Upper lobe of right lung (tissue), 1 donor: Measurements from ENCODE around the gene ASB10. TPM values are rescaled to one million over a fixed set of nuclear protein-coding genes. Genes with fewer than 3 reads are reported as not detected.

Source experiments
- ATAC-seq: fragments of 200-7000 bp; cut with Tn5 transposase; one replicate; pipeline ENCODE4 v1.9.1; 2020; ENCODE audit warnings: mild to moderate bottlenecking, moderate library complexity
- DNase-seq: peaks from one replicate; pipeline ENCODE4 v3.0.0-alpha.2; 2020
- H3K27ac ChIP-seq: fragments of 200-600 bp; one replicate; pipeline ENCODE4 v1.8.0; 2022
- H3K27me3 ChIP-seq: fragments of 200-600 bp; one replicate; pipeline ENCODE4 v1.8.0; 2022; ENCODE audit warnings: mild to moderate bottlenecking
- H3K36me3 ChIP-seq: fragments of 200-600 bp; one replicate; pipeline ENCODE4 v1.8.0; 2022
- H3K4me1 ChIP-seq: fragments of 200-600 bp; one replicate; pipeline ENCODE4 v1.8.0; 2022
- H3K4me3 ChIP-seq: fragments of 200-600 bp; one replicate; pipeline ENCODE4 v1.8.0; 2022; ENCODE audit warnings: mild to moderate bottlenecking
- H3K9me3 ChIP-seq: fragments of 200-600 bp; one replicate; pipeline ENCODE4 v1.8.0; 2022
- CTCF ChIP-seq: fragments of 200-600 bp; IDR thresholded peaks from one replicate; pipeline ENCODE4 v1.8.0; 2022; ENCODE audit warnings: antibody characterized with exemption
- intact Hi-C: fragments of 100-400 bp; cut with DNase I; formaldehyde crosslinking; loops from one replicate; pipeline ENCODE4 v1.11.0; 2022
- total RNA-seq: library from RNA; stranded (reverse); fragmentation: NEBNext Ultra II Directional; extraction: Animal tissue kit (Norgen Biotek cat#: 25700); gene quantifications from one replicate; pipeline ENCODE4 v1.2.1, GENCODE V29; 2021
- donor health status: DM: no; HTN: yes; CAD: no; lungs with severe emphysema.

The ASB10 gene
- total RNA-seq, 1 donor from 2014 or later, result not detected

GRCh38 chr7:151226560-151226874, 39.5 kb upstream of the ASB10 start:
- peak overlapping the region; percentile 83 for H3K4me3 ChIP-seq
- intact Hi-C loops, result no loop called here
- no peaks in the 10 kb centered on the region for H3K27me3 ChIP-seq
- ATAC-seq, result peak; percentile 0
- no peak for TF ChIP-seq CTCF
- no peak for DNase-seq
- H3K36me3 ChIP-seq, result peaks cover 33% of the 10 kb centered on the region
- H3K9me3 ChIP-seq, result no peaks in the 10 kb centered on the region
- peak overlapping the region; percentile 48 for H3K27ac ChIP-seq
- peaks cover 20% of the 10 kb centered on the region for H3K4me1 ChIP-seq

- Histone ChIP-seq H3K27me3 (no peaks in the 10 kb centered on the region), H3K27ac (no peak overlapping the region), H3K9me3 (no peaks in the 10 kb centered on the region), H3K4me3 (peak overlapping the region; percentile 83), H3K36me3 (peaks cover 37% of the 10 kb centered on the region), H3K4me1 (peaks cover 18% of the 10 kb centered on the region)
- TF ChIP-seq CTCF, result no peak
- DNase-seq (no peak), ATAC-seq (no peak)
- intact Hi-C loops, result no loop called here
Measured at GRCh38 chr7:151225948-151226510, 39.0 kb upstream of the ASB10 start.

- DNase-seq (no peak), ATAC-seq (no peak)
- no peak for TF ChIP-seq CTCF
- H3K36me3 ChIP-seq, result peaks cover 59% of the 10 kb centered on the region
- no peak overlapping the region for H3K27ac ChIP-seq
- no peaks in the 10 kb centered on the region for H3K27me3 ChIP-seq
- no peak overlapping the region for H3K4me3 ChIP-seq
- H3K4me1 ChIP-seq, result peaks cover 18% of the 10 kb centered on the region
- intact Hi-C loops, result no loop called here
- no peaks in the 10 kb centered on the region for H3K9me3 ChIP-seq
Measured at GRCh38 chr7:151223728-151224127, 36.7 kb upstream of the ASB10 start.

- Histone ChIP-seq H3K27ac (no peak overlapping the region), H3K4me1 (no peaks in the 10 kb centered on the region), H3K36me3 (peaks cover 99% of the 10 kb centered on the region), H3K4me3 (no peak overlapping the region), H3K27me3 (no peaks in the 10 kb centered on the region), H3K9me3 (no peaks in the 10 kb centered on the region)
- ATAC-seq, result no peak
- no peak for DNase-seq
- no peak for TF ChIP-seq CTCF
- intact Hi-C loops, result no loop called here
Measured at GRCh38 chr7:151218170-151218569, 31.1 kb upstream of the ASB10 start.

- intact Hi-C loops, result no loop called here
- Histone ChIP-seq H3K27me3 (no peaks in the 10 kb centered on the region), H3K27ac (no peak overlapping the region), H3K4me3 (no peak overlapping the region), H3K9me3 (no peaks in the 10 kb centered on the region), H3K36me3 (peaks cover 77% of the 10 kb centered on the region), H3K4me1 (no peaks in the 10 kb centered on the region)
- TF ChIP-seq CTCF, result no peak
- ATAC-seq, result no peak
- no peak for DNase-seq
Measured at GRCh38 chr7:151215396-151215795, 28.3 kb upstream of the ASB10 start.

GRCh38 chr7:151213826-151214225, 26.8 kb upstream of the ASB10 start:
- DNase-seq (no peak), ATAC-seq (no peak)
- H3K36me3 ChIP-seq, result peaks cover 63% of the 10 kb centered on the region
- no peak for TF ChIP-seq CTCF
- intact Hi-C loops, result no loop called here
- no peak overlapping the region for H3K4me3 ChIP-seq
- H3K27me3 ChIP-seq, result no peaks in the 10 kb centered on the region
- no peak overlapping the region for H3K27ac ChIP-seq
- H3K4me1 ChIP-seq, result no peaks in the 10 kb centered on the region
- no peaks in the 10 kb centered on the region for H3K9me3 ChIP-seq
